Measurements from ENCODE around the gene PRICKLE3.
"Not testable (repeated sequence)": the region's sequence is repeated elsewhere in the genome, so short reads cannot be mapped to it uniquely, and the experiment has no call there.

Gene PRICKLE3

DNA sequence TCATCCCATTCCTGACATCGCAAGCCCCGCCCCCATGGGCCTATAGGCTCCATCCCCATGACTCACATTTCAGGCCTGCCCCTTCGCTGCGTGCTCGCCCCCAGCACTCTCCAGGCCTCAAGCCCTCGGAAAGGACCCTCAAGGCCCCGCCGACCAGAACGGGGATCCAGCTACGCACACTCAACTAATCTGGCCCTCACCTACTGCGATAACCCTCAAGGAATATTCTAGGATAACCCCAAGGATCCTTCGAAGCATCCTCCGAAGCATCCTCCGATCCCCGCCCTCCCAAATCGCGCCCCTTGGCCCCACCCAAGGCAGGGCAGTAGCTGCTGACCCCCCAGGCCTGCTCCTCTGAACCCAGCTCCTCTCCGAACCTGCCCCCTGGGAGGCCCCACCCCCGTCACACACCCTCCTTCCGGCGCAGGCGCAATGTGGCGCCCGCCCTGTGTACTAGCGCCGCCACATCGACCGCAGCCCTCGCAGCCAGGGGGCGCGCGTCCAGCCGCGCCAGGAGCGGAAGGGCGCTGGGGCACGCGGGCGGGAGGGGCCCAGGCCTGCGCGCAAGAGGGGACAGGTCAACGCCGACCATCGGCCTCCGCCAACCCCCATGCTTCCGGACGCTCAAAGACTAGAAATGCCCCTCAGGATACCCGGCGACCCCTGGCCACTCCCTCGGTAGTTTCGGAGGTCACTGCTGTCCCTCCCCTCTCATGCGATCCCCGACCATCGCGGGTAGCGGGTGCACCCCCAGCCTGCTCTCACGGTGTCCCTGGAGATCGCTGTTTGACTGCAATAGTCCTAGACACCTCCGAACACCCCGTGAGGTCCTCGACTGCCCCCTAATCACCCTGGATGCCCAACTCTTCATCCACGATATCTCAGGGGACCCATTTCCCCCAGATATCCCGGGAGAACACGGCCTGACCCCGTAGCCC is 30.0 kb downstream of the PRICKLE3 start:
- peak; percentile 87 for DNase-seq

DNA sequence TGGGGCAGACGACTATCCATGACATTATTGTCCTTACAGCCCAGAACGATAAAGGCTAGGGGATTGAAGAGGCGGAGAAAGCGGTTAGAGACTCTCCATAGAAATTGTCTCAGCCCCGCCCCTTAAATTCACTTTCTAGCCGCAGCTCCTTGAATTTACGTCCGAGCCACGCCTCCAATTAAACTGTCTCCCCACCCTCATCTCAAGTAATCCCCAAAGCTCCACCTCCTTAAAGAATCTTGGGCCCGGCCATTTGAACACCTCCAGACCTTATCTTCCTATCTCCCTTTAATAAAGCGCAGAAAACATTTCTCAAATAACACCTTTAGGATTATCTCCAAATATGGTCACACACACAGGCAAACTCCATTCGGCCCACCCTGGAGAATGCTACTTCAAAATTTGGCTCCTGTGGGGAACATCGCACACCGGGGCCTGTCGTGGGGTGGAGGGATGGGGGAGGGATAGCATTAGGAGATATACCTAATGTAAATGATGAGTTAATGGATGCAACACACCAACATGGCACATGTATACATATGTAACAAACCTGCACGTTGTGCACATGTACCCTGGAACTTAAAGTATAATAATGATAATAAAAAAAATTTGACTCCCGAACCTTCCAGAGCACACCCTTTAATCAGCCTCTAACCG is 30.8 kb downstream of the PRICKLE3 start:
- peak; percentile 57 for DNase-seq

DNA sequence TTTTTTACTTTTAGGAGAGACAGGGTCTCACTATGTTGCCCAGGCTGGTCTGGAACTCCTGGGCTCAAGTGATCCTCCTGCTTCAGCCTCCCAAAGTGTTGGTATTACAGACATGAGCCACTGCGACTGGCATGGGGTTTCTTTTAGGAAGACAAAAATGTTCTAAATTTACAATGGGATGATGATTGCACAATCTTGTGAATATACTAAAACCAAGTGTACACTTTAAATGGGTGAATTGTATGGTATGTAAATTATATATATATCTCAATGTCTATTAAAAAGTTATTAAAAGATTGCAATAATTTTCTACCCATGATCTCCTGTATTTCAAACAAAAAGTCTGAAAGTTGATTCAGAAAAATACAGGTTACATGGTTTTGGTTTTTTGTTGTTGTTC is 32.7 kb downstream of the PRICKLE3 start:
- DNase-seq, result no peak

DNA sequence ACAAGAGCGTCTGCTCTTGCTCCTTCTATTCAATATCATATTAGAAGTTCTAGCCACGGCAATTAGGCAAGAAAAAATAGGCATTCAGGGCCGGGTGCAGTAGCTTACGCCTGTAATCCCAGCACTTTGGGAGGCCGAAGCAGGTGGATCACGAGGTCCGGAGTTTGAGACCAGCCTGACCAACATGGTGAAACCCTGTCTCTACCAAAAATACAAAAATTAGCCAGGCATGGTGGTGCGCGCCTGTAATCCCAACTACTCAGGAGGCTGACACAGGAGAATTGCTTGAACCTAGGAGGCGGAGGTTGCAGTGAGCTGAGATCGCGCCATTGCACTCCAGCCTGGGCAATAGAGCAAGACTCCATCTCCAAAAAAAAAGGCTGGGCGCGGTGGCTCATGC is 36.9 kb downstream of the PRICKLE3 start:
- not testable (repeated sequence) for DNase-seq

DNA sequence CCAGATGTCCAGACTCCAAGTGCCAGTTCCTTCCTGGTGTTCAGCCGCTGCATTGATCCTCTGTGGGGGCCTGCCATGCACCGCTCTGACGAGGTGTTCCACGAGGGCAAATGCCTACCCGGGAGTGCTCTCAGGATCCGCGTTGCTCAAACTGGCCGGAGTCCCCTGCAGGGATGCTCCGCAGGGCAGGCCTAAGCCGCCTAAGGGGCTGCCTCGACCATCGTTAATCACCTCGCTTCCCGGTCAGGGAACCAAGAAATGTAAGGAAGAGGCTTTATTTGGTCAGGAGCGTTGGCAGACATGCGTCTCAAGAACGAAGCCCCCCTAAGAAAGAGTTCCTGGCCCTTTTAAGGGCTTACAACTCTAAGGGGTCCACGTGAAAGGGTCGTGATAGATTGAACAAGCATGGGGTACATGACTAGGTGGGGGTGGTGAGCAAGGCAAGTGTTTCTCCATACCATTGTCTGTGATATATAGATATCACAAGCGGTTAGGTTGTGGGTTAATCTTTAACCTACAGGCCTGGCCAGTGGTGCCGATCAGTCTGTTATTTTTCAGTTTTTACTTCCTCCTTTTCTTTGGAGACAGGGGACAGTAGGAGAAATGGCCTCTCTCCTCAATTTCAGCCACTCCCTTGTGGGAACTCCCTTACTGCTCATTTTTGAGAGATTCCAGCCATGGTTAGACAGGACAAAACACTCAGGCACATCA is 37.6 kb downstream of the PRICKLE3 start:
- DNase-seq, result not testable (repeated sequence)

DNA sequence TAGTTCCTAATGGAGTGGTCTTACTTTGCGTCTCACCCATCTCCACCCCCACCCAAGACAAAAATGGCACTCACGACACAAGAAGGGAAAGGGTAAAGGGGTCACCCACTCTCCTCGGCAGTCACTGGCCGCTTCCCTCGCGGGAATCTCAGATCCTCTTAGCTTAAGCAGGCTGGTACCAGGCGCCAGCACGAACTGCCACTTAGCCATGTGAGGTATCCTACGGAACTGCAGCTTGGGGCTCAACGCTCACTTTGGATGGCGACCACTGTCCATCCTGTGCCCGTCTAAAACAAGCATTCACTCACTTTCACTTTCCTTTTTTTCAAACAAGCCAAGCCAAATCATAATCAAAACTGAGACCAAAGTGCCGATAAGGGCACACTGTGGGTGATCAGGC is 38.2 kb downstream of the PRICKLE3 start:
- no peak for DNase-seq

DNA sequence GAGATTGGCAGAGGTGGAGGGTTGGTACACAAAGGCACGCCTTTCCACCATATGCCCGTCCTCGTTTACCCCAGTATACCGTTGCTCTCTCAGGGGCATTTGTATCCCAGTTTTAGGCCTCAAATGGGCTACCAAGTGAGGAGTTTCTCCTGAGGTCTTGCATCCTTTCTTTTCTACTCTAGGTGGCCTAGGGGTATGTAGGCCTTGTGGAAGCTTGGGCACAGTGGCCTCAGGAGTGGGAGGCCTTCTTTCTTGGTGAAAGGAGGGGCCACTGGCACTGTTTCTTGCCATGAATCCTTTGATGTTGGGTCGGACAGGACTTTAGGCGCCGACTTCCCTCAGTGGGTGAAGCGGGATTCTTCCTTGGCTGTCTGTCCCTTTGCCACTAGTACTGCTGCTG is 38.9 kb downstream of the PRICKLE3 start:
- DNase-seq, result no peak

DNA sequence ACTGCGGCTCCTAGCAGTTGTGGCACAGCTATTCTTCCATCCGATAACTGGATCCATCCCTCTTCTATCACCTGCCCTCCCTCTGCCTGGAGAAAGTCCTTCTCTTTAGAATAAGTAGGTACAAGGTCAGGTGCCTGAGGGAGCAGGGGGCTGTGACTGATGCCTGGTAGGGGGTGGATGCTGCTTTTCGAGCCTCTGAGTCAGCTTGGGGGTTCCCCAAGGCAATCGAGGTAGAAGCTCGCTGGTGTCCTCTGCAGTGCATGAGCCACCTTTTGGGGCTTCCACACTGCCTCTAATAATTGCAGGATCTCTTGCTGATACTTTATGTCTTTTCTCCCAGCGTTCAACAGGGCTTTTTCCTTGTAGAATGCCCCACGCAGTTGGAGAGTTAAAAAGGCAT is 43.0 kb downstream of the PRICKLE3 start:
- DNase-seq, result not testable (repeated sequence)

DNA sequence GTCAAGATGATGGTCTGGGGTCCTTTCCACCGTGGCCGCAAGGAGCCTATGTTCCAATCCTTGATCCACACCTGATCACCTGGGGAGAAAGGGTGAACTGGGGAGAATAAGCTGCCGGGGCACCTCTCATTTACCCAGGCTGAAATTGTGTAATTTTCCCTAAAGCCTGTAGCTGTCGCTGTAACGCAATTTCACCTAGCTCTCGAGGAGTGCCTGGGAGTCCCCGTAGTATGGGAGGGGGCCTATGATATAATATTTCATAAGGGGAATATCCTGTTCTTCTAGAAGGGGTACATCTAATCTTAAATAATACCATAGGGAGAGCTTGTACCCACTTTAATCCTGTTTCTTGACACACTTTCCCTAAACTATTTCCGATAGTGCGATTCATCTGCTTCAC is 43.9 kb downstream of the PRICKLE3 start:
- DNase-seq, result not testable (repeated sequence)

DNA sequence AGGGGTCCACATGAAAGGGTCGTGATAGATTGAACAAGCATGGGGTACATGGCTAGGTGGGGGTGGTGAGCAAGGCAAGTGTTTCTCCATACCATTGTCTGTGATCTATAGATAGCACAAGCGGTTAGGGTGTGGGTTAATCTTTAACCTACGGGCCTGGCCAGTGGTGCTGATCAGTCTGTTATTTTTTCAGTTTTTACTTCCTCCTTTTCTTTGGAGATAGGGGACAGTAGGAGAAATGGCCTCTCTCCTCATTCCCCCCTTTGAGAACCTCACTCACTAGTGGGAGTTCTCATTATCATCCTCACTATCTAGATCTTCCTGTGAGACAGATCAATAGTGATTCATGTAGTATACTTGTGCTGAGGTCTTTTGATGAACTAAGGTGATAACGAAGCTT is 46.5 kb downstream of the PRICKLE3 start:
- DNase-seq, result no peak

DNA sequence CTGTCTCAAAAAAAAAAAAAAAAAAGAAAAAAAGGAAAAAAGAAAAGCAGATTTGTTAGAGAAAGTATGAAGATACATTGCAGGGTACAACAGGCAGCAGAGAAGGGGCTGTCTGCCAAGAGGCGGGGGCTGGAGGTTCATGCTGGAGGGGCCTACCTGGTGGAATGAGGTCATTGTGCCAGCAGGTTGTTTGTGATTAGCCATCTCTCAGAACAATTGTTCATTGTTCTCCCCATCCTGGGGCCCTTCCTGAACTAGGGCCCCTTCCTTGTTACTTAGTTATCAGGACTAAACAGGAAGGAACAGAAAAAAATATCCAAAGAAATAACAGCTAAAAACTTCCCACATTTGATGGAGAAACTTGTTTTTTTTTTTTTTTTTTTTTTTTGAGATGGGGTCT is 48.7 kb downstream of the PRICKLE3 start:
- no peak for DNase-seq

DNA sequence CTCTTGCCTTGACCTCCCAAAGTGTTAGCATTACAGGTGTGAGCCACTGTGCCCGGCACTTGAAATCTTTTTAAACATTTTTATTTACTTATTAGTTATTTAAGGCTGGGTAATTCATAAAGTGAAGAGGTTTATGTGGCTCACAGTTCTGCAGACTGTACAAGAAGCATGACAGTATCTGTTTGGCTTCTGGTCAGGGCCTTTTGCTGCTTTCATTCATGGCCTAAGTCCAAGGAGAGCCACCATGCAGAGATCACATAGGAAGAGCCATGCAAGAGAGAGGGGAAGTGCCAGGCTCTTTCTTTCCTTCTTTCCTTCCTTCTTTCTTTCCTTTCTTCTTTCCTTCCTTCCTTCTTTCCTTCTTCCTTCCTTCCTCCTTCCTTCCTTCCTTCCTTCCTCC is 52.4 kb downstream of the PRICKLE3 start:
- DNase-seq, result no peak

DNA sequence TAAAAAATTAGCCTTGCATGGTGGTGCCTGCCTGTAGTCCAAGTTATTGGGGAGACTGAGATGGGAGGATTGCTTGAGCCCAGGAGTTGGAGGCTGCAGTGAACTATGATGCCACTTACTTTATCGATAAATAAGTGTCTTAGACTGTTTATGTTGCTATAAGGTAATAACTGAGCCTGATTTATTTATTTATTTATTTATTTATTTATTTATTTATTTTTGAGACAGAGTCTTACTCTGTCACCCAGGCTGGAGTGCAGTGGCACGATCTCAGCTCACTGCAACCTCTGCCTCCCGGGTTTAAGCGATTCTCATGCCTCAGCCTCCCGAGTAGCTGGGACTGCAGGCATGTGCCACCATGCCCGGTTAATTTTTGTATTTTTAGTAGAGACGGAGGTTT is 53.9 kb downstream of the PRICKLE3 start:
- DNase-seq, result not testable (repeated sequence)

DNA sequence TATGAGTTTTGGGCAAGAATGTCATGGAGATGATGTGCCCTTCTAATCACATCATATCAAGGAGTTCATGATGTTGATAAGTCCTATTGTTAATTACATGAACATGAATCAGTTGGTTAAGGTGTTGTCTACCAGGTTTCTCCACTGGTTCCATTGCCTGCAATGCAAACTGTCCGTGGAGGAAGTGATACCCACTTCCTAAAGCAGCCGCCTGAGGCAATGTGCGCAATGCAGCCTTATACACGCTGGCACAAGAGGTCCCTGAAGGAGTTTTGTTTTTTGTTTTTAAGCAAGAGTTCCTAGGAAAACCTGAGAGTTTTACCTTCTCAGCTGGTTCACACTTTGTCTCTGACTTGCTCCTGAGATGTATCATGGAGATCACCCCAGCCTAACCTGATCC is 56.7 kb downstream of the PRICKLE3 start:
- DNase-seq, result no peak

DNA sequence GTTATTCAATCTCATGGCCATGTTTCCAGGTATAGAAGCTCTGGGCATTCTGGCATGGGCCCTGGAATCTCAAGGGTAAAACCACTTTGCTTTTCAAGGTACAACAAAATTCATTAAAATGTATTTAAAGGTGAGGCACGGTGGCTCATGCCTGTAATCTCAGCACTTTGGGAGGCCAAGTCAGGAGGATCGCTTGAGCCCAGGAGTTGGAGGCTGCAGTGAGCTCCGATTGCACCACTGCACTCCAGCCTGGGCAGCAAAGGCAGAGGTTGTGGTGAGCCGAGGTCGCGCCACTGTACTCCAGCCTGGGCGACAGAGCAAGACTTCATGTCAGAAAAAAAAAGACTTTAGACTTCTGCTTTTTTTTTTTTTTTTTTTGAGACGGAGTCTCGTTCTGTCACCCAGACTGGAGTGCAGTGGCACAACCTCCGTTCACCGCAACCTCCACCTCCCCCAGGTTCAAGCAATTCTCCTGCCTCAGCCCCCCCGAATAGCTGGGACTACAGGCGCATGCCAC is 58.4 kb downstream of the PRICKLE3 start:
- DNase-seq, result not testable (repeated sequence)
